GM23338 (cell line): Measurements from ENCODE around the gene CNGB1. TPM values are rescaled to one million over a fixed set of nuclear protein-coding genes. Genes with fewer than 3 reads are reported as not detected.

ENCODE experiments used
- ATAC-seq: fragments of 200-7000 bp; cut with Tn5 transposase; 3 replicates; pipeline ENCODE4 v1.9.1; 2020
- DNase-seq: peaks from one replicate; pipeline ENCODE4 v3.0.0-alpha.2; 2015; ENCODE audit warnings: low spot score
- H2AFZ ChIP-seq: fragments of 200-600 bp; sonication (generic); 2 replicates; pipeline ENCODE4 v1.8.0; 2016; ENCODE audit warnings: antibody characterized with exemption, mild to moderate bottlenecking, moderate library complexity
- H3F3A ChIP-seq: fragments of 200-600 bp; sonication (generic); replicated peaks from 2 replicates; pipeline ENCODE4 v1.8.0; 2017; ENCODE audit warnings: antibody characterized with exemption, mixed run types, low read depth
- H3K27ac ChIP-seq: fragments of 200-600 bp; sonication (generic); 2 replicates; pipeline ENCODE4 v1.6.1; 2016; ENCODE audit warnings: low read depth
- H3K27me3 ChIP-seq: fragments of 200-600 bp; sonication (generic); 2 replicates; pipeline ENCODE4 v1.8.0; 2016; ENCODE audit warnings: mild to moderate bottlenecking, mixed run types, moderate library complexity; ENCODE audit not compliant: insufficient read depth
- H3K36me3 ChIP-seq: fragments of 200-600 bp; sonication (generic); 2 replicates; pipeline ENCODE4 v1.8.0; 2016; ENCODE audit warnings: mild to moderate bottlenecking; ENCODE audit not compliant: insufficient read depth
- H3K4me1 ChIP-seq: fragments of 200-600 bp; sonication (generic); 2 replicates; pipeline ENCODE4 v1.8.0; 2016; ENCODE audit warnings: mild to moderate bottlenecking, moderate library complexity; ENCODE audit not compliant: insufficient read depth
- H3K4me2 ChIP-seq: fragments of 200-600 bp; sonication (generic); 2 replicates; pipeline ENCODE4 v1.7.1; 2017; ENCODE audit warnings: mixed run types
- H3K4me3 ChIP-seq: fragments of 200-600 bp; sonication (generic); 2 replicates; pipeline ENCODE4 v1.6.1; 2016; ENCODE audit warnings: mixed run types
- H3K79me2 ChIP-seq: fragments of 200-600 bp; sonication (generic); replicated peaks from 2 replicates; pipeline ENCODE4 v1.8.0; 2017; ENCODE audit warnings: mild to moderate bottlenecking; ENCODE audit not compliant: insufficient read depth
- H3K9me2 ChIP-seq: fragments of 200-600 bp; sonication (generic); 2 replicates; pipeline ENCODE4 v1.8.0; 2017; ENCODE audit not compliant: insufficient read depth
- H4K20me1 ChIP-seq: fragments of 200-600 bp; sonication (generic); replicated peaks from 2 replicates; pipeline ENCODE4 v1.8.0; 2017; ENCODE audit warnings: mild to moderate bottlenecking; ENCODE audit not compliant: insufficient read depth
- H3K27ac Mint-ChIP-seq: 2 replicates; pipeline ENCODE4 v1.8.0; 2020; ENCODE audit warnings: inconsistent platforms, mild to moderate bottlenecking, moderate library complexity, mixed read lengths
- H3K27me3 Mint-ChIP-seq: 3 replicates; pipeline ENCODE4 v1.8.0; 2022; ENCODE audit warnings: low read depth, mild to moderate bottlenecking, moderate library complexity, mixed read lengths, inconsistent platforms; ENCODE audit not compliant: insufficient read depth, poor library complexity
- H3K36me3 Mint-ChIP-seq: 3 replicates; pipeline ENCODE4 v1.8.0; 2021; ENCODE audit warnings: low read depth, mild to moderate bottlenecking, inconsistent platforms, moderate library complexity, mixed read lengths
- H3K4me1 Mint-ChIP-seq: 3 replicates; pipeline ENCODE4 v1.8.0; 2020; ENCODE audit warnings: mild to moderate bottlenecking, inconsistent platforms, mixed read lengths
- H3K4me3 Mint-ChIP-seq: 3 replicates; pipeline ENCODE4 v1.8.0; 2021; ENCODE audit warnings: moderate library complexity, mild to moderate bottlenecking, inconsistent platforms, mixed read lengths
- H3K9me3 Mint-ChIP-seq: 3 replicates; pipeline ENCODE4 v1.8.0; 2020; ENCODE audit warnings: moderate library complexity, mild to moderate bottlenecking, inconsistent platforms, mixed read lengths
- CREB1 ChIP-seq: fragments of 250-450 bp; sonication (Bioruptor Pico); IDR thresholded peaks from 2 replicates; pipeline ENCODE4 v1.5.0; 2020; ENCODE audit warnings: low read depth, mild to moderate bottlenecking, moderate library complexity
- EZH2 ChIP-seq: fragments of 200-600 bp; sonication (generic); IDR thresholded peaks from one replicate; pipeline ENCODE4 v1.8.0; 2017; ENCODE audit warnings: antibody characterized with exemption, mild to moderate bottlenecking, low read depth; ENCODE audit not compliant: unreplicated experiment
- EZH2phosphoT487 ChIP-seq: fragments of 200-600 bp; sonication (generic); IDR thresholded peaks from one replicate; pipeline ENCODE4 v1.8.1; 2018; ENCODE audit warnings: antibody characterized with exemption; ENCODE audit not compliant: unreplicated experiment
- JUNB ChIP-seq: IDR thresholded peaks from one replicate; pipeline ENCODE4 v1.6.1; 2016; ENCODE audit warnings: antibody characterized with exemption; ENCODE audit not compliant: unreplicated experiment
- NANOG ChIP-seq: IDR thresholded peaks from 2 replicates; pipeline ENCODE4 v1.6.1; 2016; ENCODE audit warnings: antibody characterized with exemption, borderline replicate concordance
- POLR2AphosphoS5 ChIP-seq: IDR thresholded peaks from 2 replicates; pipeline ENCODE4 v1.6.1; 2016; ENCODE audit warnings: antibody characterized with exemption, low read depth
- STAT1 ChIP-seq: IDR thresholded peaks from one replicate; pipeline ENCODE4 v1.6.1; 2016; ENCODE audit warnings: antibody characterized with exemption; ENCODE audit not compliant: unreplicated experiment
- ZNF114 ChIP-seq: fragments of 250-450 bp; sonication (Bioruptor Pico); IDR thresholded peaks from 2 replicates; pipeline ENCODE4 v1.5.0; 2020; ENCODE audit warnings: mild to moderate bottlenecking, moderate library complexity
- ZNF331 ChIP-seq: fragments of 250-450 bp; sonication (Bioruptor Pico); IDR thresholded peaks from 2 replicates; pipeline ENCODE4 v1.5.0; 2020; ENCODE audit warnings: low read depth, mild to moderate bottlenecking, moderate library complexity
- polyA plus RNA-seq: library from polyadenylated mRNA; unstranded; fragments of >200 nt; fragmentation: Nextera tagmentation; extraction: Ambion mirVana; gene quantifications from 2 replicates; pipeline ENCODE4 v1.2.1, GENCODE V29; 2016
- total RNA-seq: library from RNA; depleted of rRNA; stranded (reverse); fragments of >200 nt; shearing (Covaris generic); gene quantifications from 2 replicates; pipeline ENCODE4 v1.2.3, GENCODE V29; 2014
- TF ChIP-seq, protein P1 (sequence below): IDR thresholded peaks from one replicate; pipeline ENCODE4 v1.6.1; 2018; ENCODE audit warnings: antibody characterized with exemption; ENCODE audit not compliant: unreplicated experiment
- TF ChIP-seq, protein P2 (sequence below): fragments of 250-450 bp; sonication (Bioruptor Pico); IDR thresholded peaks from 2 replicates; pipeline ENCODE4 v1.5.0; 2020; ENCODE audit warnings: mild to moderate bottlenecking, moderate library complexity
- TF ChIP-seq, protein P3 (sequence below), 2 experiments: fragments of 200-600 bp in 1 of 2; sonication (generic) in 1 of 2; conservative IDR thresholded peaks; 2 replicates each; pipeline versions ENCODE4 v1.5.1 to v1.6.1; 2016 to 2017; ENCODE audit warnings: antibody characterized with exemption in 2 of 2, low read depth in 2 of 2, mild to moderate bottlenecking in 2 of 2, moderate library complexity in 1 of 2
- TF ChIP-seq, protein P4 (sequence below): IDR thresholded peaks from 2 replicates; pipeline ENCODE4 v1.6.1; 2016; ENCODE audit warnings: antibody characterized with exemption

Gene CNGB1
- total and polyA plus RNA-seq, 2 experiments from 2014 or later, result not detected

DNA sequence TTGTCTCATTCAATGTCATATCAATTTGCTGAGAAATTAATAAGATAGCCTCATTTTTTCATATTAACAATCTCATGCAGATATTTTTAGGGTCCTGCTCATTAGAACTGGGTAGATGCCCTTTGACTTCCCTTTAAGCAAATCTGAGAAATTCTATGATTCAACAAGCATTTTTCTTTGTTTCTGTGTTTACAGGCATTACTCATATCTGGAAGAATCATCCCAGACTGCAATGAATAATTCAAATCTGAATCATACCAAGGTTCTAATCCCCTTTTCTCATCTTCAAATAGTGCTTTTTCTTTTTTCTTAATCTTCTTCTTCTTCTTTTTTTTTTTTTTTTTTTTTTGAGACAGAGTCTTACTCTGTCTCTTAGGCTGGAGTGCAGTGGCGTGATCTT, 99.5 kb downstream of the CNGB1 start:
- Histone ChIP-seq H3K27ac (no peak overlapping the region), H3K36me3 (no peaks in the 10 kb centered on the region), H3K79me2 (no peaks in the 10 kb centered on the region), H3K9me2 (no peaks in the 10 kb centered on the region), H4K20me1 (no peaks in the 10 kb centered on the region), H3K4me1 (peaks cover 15% of the 10 kb centered on the region), H3K4me2 (no peak overlapping the region), H2AFZ (no peak overlapping the region), H3K4me3 (no peak overlapping the region), H3F3A (no peaks in the 10 kb centered on the region), H3K27me3 (no peaks in the 10 kb centered on the region)
- TF ChIP-seq, protein P1, sequence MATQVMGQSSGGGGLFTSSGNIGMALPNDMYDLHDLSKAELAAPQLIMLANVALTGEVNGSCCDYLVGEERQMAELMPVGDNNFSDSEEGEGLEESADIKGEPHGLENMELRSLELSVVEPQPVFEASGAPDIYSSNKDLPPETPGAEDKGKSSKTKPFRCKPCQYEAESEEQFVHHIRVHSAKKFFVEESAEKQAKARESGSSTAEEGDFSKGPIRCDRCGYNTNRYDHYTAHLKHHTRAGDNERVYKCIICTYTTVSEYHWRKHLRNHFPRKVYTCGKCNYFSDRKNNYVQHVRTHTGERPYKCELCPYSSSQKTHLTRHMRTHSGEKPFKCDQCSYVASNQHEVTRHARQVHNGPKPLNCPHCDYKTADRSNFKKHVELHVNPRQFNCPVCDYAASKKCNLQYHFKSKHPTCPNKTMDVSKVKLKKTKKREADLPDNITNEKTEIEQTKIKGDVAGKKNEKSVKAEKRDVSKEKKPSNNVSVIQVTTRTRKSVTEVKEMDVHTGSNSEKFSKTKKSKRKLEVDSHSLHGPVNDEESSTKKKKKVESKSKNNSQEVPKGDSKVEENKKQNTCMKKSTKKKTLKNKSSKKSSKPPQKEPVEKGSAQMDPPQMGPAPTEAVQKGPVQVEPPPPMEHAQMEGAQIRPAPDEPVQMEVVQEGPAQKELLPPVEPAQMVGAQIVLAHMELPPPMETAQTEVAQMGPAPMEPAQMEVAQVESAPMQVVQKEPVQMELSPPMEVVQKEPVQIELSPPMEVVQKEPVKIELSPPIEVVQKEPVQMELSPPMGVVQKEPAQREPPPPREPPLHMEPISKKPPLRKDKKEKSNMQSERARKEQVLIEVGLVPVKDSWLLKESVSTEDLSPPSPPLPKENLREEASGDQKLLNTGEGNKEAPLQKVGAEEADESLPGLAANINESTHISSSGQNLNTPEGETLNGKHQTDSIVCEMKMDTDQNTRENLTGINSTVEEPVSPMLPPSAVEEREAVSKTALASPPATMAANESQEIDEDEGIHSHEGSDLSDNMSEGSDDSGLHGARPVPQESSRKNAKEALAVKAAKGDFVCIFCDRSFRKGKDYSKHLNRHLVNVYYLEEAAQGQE, result no peak
- TF ChIP-seq POLR2AphosphoS5, result no peak
- TF ChIP-seq, protein P2, sequence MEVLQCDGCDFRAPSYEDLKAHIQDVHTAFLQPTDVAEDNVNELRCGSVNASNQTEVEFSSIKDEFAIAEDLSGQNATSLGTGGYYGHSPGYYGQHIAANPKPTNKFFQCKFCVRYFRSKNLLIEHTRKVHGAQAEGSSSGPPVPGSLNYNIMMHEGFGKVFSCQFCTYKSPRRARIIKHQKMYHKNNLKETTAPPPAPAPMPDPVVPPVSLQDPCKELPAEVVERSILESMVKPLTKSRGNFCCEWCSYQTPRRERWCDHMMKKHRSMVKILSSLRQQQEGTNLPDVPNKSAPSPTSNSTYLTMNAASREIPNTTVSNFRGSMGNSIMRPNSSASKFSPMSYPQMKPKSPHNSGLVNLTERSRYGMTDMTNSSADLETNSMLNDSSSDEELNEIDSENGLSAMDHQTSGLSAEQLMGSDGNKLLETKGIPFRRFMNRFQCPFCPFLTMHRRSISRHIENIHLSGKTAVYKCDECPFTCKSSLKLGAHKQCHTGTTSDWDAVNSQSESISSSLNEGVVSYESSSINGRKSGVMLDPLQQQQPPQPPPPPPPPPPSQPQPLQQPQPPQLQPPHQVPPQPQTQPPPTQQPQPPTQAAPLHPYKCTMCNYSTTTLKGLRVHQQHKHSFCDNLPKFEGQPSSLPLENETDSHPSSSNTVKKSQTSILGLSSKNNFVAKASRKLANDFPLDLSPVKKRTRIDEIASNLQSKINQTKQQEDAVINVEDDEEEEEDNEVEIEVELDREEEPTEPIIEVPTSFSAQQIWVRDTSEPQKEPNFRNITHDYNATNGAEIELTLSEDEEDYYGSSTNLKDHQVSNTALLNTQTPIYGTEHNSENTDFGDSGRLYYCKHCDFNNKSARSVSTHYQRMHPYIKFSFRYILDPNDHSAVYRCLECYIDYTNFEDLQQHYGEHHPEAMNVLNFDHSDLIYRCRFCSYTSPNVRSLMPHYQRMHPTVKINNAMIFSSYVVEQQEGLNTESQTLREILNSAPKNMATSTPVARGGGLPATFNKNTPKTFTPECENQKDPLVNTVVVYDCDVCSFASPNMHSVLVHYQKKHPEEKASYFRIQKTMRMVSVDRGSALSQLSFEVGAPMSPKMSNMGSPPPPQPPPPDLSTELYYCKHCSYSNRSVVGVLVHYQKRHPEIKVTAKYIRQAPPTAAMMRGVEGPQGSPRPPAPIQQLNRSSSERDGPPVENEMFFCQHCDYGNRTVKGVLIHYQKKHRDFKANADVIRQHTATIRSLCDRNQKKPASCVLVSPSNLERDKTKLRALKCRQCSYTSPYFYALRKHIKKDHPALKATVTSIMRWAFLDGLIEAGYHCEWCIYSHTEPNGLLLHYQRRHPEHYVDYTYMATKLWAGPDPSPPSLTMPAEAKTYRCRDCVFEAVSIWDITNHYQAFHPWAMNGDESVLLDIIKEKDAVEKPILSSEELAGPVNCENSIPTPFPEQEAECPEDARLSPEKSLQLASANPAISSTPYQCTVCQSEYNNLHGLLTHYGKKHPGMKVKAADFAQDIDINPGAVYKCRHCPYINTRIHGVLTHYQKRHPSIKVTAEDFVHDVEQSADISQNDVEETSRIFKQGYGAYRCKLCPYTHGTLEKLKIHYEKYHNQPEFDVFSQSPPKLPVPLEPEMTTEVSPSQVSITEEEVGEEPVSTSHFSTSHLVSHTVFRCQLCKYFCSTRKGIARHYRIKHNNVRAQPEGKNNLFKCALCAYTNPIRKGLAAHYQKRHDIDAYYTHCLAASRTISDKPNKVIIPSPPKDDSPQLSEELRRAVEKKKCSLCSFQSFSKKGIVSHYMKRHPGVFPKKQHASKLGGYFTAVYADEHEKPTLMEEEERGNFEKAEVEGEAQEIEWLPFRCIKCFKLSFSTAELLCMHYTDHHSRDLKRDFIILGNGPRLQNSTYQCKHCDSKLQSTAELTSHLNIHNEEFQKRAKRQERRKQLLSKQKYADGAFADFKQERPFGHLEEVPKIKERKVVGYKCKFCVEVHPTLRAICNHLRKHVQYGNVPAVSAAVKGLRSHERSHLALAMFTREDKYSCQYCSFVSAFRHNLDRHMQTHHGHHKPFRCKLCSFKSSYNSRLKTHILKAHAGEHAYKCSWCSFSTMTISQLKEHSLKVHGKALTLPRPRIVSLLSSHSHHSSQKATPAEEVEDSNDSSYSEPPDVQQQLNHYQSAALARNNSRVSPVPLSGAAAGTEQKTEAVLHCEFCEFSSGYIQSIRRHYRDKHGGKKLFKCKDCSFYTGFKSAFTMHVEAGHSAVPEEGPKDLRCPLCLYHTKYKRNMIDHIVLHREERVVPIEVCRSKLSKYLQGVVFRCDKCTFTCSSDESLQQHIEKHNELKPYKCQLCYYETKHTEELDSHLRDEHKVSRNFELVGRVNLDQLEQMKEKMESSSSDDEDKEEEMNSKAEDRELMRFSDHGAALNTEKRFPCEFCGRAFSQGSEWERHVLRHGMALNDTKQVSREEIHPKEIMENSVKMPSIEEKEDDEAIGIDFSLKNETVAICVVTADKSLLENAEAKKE (CRISPR knock-in tag), result no peak
- no peak for TF ChIP-seq JUNB
- no peak for TF ChIP-seq EZH2
- no peak for TF ChIP-seq CREB1 (CRISPR knock-in tag)
- TF ChIP-seq ZNF114 (CRISPR knock-in tag), result no peak
- TF ChIP-seq, protein P3, sequence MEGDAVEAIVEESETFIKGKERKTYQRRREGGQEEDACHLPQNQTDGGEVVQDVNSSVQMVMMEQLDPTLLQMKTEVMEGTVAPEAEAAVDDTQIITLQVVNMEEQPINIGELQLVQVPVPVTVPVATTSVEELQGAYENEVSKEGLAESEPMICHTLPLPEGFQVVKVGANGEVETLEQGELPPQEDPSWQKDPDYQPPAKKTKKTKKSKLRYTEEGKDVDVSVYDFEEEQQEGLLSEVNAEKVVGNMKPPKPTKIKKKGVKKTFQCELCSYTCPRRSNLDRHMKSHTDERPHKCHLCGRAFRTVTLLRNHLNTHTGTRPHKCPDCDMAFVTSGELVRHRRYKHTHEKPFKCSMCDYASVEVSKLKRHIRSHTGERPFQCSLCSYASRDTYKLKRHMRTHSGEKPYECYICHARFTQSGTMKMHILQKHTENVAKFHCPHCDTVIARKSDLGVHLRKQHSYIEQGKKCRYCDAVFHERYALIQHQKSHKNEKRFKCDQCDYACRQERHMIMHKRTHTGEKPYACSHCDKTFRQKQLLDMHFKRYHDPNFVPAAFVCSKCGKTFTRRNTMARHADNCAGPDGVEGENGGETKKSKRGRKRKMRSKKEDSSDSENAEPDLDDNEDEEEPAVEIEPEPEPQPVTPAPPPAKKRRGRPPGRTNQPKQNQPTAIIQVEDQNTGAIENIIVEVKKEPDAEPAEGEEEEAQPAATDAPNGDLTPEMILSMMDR (conservative IDR thresholded peaks at IDR 0.05; ENCODE audit: low read depth in 2 of 2), result no peak
- TF ChIP-seq NANOG, result no peak
- TF ChIP-seq EZH2phosphoT487, result no peak
- TF ChIP-seq, protein P4, sequence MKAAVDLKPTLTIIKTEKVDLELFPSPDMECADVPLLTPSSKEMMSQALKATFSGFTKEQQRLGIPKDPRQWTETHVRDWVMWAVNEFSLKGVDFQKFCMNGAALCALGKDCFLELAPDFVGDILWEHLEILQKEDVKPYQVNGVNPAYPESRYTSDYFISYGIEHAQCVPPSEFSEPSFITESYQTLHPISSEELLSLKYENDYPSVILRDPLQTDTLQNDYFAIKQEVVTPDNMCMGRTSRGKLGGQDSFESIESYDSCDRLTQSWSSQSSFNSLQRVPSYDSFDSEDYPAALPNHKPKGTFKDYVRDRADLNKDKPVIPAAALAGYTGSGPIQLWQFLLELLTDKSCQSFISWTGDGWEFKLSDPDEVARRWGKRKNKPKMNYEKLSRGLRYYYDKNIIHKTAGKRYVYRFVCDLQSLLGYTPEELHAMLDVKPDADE, result no peak
- no peak for TF ChIP-seq STAT1
- no peak for TF ChIP-seq ZNF331 (CRISPR knock-in tag)
- no peak for ATAC-seq
- H3K9me3 Mint-ChIP-seq, result no peaks in the 10 kb centered on the region
- H3K27ac Mint-ChIP-seq, result no peak overlapping the region
- H3K4me1 Mint-ChIP-seq, result peaks cover 12% of the 10 kb centered on the region
- no peak overlapping the region for H3K4me3 Mint-ChIP-seq
- H3K36me3 Mint-ChIP-seq, result no peaks in the 10 kb centered on the region
- peaks cover 4% of the 10 kb centered on the region for H3K27me3 Mint-ChIP-seq
- no peak for DNase-seq
